KMS-11 (cell line): ENCODE measurements around the gene NOL11.

Experiments
- H2AFZ ChIP-seq: fragments of 200-600 bp; sonication (generic); 2 replicates; pipeline ENCODE4 v1.6.1; 2016; ENCODE audit warnings: antibody characterized with exemption, mixed run types, low read depth
- H3K27ac ChIP-seq: fragments of 200-600 bp; sonication (generic); 2 replicates; pipeline ENCODE4 v1.6.1; 2016; ENCODE audit warnings: mild to moderate bottlenecking, mixed run types
- H3K27me3 ChIP-seq: fragments of 200-600 bp; sonication (generic); 2 replicates; pipeline ENCODE4 v1.6.1; 2017; ENCODE audit warnings: mild to moderate bottlenecking, low read depth, mixed run types, moderate library complexity; ENCODE audit not compliant: insufficient read depth
- H3K36me3 ChIP-seq: fragments of 200-600 bp; sonication (generic); 2 replicates; pipeline ENCODE4 v1.6.1; 2017; ENCODE audit warnings: mild to moderate bottlenecking, mixed run types; ENCODE audit not compliant: insufficient read depth
- H3K4me1 ChIP-seq: fragments of 200-600 bp; sonication (generic); 2 replicates; pipeline ENCODE4 v1.6.1; 2016; ENCODE audit warnings: mild to moderate bottlenecking, low read depth, mixed run types; ENCODE audit not compliant: poor library complexity, severe bottlenecking
- H3K4me2 ChIP-seq: fragments of 200-600 bp; sonication (generic); 2 replicates; pipeline ENCODE4 v1.7.0; 2016; ENCODE audit warnings: mild to moderate bottlenecking, mixed run types
- H3K4me3 ChIP-seq: fragments of 200-600 bp; sonication (generic); IDR thresholded peaks from 2 replicates; pipeline ENCODE4 v1.6.1; 2017; ENCODE audit warnings: low read depth, low read length, mixed read lengths; ENCODE audit not compliant: insufficient read depth
- H3K79me2 ChIP-seq: fragments of 200-600 bp; sonication (generic); 2 replicates; pipeline ENCODE4 v1.6.1; 2016; ENCODE audit warnings: low read depth, mixed run types; ENCODE audit not compliant: insufficient read depth
- H3K9ac ChIP-seq: fragments of 200-600 bp; sonication (generic); 2 replicates; pipeline ENCODE4 v1.6.1; 2016; ENCODE audit warnings: mild to moderate bottlenecking, mixed run types
- H4K20me1 ChIP-seq: fragments of 200-600 bp; sonication (generic); 2 replicates; pipeline ENCODE4 v1.6.1; 2016; ENCODE audit warnings: mild to moderate bottlenecking, mixed run types; ENCODE audit not compliant: insufficient read depth
- TF ChIP-seq, protein P1 (sequence below): fragments of 200-600 bp; sonication (generic); conservative IDR thresholded peaks from 2 replicates; pipeline ENCODE4 v1.6.1; 2017; ENCODE audit warnings: low read depth, mild to moderate bottlenecking, antibody characterized with exemption, low read length, moderate library complexity, mixed read lengths

Gene NOL11

DNA sequence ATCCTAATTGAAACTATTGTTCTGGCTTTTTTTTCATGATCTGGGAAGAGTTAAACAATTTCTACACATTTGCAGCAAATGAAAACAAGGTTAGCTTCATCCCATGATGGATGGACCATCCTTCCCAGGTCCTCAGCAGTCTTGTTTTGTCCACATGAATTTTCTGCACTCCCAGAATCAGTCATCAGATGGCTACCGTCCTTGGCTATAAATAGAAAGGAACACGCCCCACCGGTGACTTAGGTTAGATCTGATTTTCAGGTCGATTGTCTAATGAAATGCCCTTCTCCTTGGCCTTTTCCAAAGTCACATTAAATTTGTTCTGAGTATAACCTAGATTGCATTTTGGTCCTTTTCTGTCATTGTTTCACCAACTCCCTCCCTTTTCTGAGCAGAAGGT, 41.4 kb upstream of the NOL11 start:
- Histone ChIP-seq H3K4me1 (peaks cover 83% of the 10 kb centered on the region), H3K27ac (peak overlapping the region; percentile 93), H4K20me1 (no peaks in the 10 kb centered on the region), H3K9ac (peak overlapping the region; percentile 24; the same call in 1 of the 2 replicates), H3K27me3 (no peaks in the 10 kb centered on the region), H3K36me3 (no peaks in the 10 kb centered on the region), H3K79me2 (no peaks in the 10 kb centered on the region), H3K4me3 (no peak overlapping the region), H2AFZ (peak overlapping the region; percentile 27; the same call in 1 of the 2 replicates), H3K4me2 (peak overlapping the region; percentile 70)
- TF ChIP-seq, protein P1, sequence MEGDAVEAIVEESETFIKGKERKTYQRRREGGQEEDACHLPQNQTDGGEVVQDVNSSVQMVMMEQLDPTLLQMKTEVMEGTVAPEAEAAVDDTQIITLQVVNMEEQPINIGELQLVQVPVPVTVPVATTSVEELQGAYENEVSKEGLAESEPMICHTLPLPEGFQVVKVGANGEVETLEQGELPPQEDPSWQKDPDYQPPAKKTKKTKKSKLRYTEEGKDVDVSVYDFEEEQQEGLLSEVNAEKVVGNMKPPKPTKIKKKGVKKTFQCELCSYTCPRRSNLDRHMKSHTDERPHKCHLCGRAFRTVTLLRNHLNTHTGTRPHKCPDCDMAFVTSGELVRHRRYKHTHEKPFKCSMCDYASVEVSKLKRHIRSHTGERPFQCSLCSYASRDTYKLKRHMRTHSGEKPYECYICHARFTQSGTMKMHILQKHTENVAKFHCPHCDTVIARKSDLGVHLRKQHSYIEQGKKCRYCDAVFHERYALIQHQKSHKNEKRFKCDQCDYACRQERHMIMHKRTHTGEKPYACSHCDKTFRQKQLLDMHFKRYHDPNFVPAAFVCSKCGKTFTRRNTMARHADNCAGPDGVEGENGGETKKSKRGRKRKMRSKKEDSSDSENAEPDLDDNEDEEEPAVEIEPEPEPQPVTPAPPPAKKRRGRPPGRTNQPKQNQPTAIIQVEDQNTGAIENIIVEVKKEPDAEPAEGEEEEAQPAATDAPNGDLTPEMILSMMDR: no peak

DNA sequence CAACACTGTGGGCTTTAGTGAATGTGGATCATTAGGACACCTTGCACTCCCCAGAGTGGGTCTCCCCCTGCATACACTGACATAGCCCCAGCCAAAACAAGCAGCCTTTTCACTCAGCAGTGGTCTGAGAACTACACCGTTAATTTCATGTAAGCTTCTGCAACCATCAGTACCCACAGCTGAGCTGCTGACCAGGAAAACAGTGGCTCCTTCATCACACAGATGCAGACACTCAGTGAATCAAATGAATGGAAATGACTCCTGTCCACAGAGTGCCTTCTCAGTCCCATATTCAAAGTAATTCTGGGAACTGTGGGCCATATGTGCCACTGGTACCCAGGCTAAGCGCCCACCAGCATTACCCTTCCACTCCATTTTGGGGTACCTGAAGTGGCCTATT, 39.3 kb upstream of the NOL11 start:
- Histone ChIP-seq H3K4me2 (peak overlapping the region; percentile 70), H2AFZ (no peak overlapping the region), H3K79me2 (no peaks in the 10 kb centered on the region), H3K4me1 (peaks cover 92% of the 10 kb centered on the region), H3K9ac (peak overlapping the region; percentile 42; the same call in 1 of the 2 replicates), H3K4me3 (no peak overlapping the region), H3K27me3 (no peaks in the 10 kb centered on the region), H3K27ac (peak overlapping the region; percentile 93), H3K36me3 (no peaks in the 10 kb centered on the region), H4K20me1 (no peaks in the 10 kb centered on the region)
- TF ChIP-seq, protein P1: no peak

DNA sequence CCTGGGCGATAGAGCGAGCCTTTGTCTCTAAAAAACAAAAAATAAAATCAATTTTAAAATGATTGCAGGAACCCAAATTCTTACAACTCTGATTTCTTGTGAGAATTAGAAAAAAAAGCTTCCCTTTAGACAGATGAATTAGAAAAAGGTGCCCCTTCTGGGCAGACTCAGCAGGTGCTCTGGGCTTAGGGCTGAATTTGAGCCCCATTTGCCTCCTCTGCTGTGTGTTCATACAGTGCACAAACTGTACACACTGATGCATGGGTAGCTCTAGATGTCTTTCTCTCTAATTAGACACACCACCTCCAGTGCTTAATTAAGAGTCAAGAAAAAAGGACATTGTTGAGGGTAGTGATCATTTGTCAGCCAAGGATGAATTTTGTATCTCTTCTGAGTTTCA, 38.5 kb upstream of the NOL11 start:
- Histone ChIP-seq H3K4me1 (peaks cover 93% of the 10 kb centered on the region), H3K4me2 (peak overlapping the region; percentile 70), H3K4me3 (no peak overlapping the region), H3K79me2 (no peaks in the 10 kb centered on the region), H3K27me3 (no peaks in the 10 kb centered on the region), H3K36me3 (no peaks in the 10 kb centered on the region), H2AFZ (peak overlapping the region; percentile 10; the same call in 1 of the 2 replicates), H3K27ac (peak overlapping the region; percentile 93), H3K9ac (peak overlapping the region; percentile 42), H4K20me1 (no peaks in the 10 kb centered on the region)
- TF ChIP-seq, protein P1: peak; percentile 44

DNA sequence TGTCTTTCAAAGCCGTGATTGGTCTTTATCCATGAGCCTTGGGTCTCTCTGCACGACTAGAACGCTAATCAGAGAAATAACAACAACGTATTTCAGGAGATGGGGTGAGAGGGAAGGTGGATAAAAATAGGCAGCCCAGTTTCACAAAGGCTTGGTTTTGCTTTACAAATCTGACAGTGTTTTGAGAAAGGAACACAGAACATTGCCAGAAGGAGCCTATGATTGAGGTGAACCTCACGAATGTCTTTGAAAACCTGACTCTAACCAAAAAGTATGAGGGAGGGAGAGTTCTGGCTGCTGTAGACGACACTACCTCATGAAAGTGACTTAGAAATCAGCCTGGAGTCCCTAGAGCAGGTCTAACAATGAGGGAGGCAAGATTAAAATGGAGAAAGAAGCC, 38.0 kb upstream of the NOL11 start:
- Histone ChIP-seq H3K9ac (peak overlapping the region; percentile 42), H3K79me2 (no peaks in the 10 kb centered on the region)

More for the DNA sequence above, 38.0 kb upstream of the NOL11 start:
- no peaks in the 10 kb centered on the region for H3K36me3 ChIP-seq
- H4K20me1 ChIP-seq: no peaks in the 10 kb centered on the region
- peak overlapping the region; percentile 93 for H3K27ac ChIP-seq
- TF ChIP-seq, protein P1: no peak
- H3K27me3 ChIP-seq: no peaks in the 10 kb centered on the region
- H2AFZ ChIP-seq: 0 out of 2 replicates have a peak overlapping the region, but pooled peaks have one; percentile 10
- no peak overlapping the region for H3K4me3 ChIP-seq
- peak overlapping the region; percentile 70 for H3K4me2 ChIP-seq
- H3K4me1 ChIP-seq: peaks cover 88% of the 10 kb centered on the region
